Right hindlimb (tissue), 1 donor: ENCODE results near the gene PTPN14.

Source experiments
- DNase-seq: peaks from one replicate; pipeline ENCODE4 v3.0.0-alpha.2; 2018

Gene PTPN14

DNA sequence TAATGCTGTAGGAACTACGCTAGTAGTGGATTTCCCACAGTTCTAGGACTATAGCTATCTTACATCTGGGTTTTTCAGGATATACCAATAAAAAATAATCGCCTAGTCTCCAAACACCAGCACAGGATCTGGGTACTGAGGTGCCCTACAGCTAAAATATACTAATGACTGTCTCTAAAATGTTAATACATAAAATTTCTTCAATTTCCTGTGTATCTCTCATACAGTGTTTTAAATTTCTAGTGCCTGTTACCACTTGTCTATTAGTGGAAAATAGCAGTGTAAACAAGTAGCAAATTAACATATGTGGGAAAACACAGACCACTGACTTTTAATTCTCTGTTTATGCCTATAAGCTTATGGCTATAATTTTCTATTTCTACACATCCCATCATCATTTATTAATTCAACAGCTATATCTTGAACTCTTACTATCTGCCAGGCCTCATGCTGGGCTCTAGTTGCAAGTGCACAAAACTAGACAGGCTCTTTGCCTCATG, 16.1 kb upstream of the PTPN14 start:
- DNase-seq: no peak

DNA sequence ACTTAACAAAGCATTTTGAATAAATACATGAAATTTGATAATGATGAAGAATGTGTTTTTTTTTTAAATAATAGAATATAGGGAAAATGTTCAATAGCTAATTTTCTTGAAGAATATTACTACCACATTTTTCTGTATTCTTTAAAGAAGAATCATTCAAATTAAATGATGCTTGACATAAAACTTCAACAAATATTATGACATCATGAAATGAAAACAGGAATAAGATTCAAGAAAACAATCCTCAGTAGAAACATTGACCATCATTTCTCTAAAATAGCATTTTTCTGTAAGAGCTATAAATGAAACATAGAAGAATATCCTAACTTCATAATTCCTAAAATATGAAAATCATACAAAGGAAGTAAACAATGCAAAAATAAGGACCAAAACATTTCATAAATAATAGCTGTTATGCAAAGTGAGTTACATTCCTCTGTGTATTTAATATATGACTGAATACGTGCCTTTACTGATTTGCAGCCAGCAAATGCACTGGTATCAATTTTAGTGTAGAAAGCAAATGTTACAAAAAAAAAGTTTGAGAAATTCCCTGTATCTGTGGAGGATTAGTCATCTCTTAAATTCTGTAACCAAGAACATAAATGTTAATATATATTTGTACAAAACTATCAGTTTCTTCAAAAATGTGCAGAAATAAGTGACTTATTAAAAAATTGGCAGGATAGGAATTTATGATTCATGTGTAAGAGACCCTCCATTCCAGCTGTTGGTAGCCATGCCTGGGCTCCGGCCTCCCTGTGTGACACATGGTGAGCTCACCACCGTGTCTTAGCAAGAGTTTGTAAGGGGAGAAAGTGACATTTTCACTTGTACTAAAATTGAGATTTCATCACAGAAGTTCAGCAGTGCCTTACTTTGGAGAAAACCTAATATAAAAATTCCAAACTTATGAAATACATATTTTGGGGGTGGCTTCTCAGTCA, 15.0 kb upstream of the PTPN14 start:
- no peak for DNase-seq

DNA sequence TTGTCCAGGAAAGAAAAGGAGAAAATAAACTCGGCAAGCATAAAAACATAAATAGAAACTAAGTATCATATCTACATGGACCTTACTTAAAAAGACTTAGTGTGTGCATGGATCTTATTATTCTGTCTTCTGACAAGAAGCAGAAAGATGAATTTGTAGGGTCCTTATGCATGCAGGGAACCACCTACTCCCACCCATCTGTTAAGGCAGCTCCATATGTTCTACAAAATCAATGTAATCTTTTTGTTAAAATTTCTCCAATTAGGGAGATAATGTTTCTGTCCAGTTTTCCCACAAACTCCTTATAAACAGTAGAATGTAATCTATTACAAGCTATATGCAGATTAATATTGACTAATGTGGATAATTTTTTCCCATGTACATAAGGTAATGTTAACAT, 13.9 kb upstream of the PTPN14 start:
- no peak for DNase-seq

DNA sequence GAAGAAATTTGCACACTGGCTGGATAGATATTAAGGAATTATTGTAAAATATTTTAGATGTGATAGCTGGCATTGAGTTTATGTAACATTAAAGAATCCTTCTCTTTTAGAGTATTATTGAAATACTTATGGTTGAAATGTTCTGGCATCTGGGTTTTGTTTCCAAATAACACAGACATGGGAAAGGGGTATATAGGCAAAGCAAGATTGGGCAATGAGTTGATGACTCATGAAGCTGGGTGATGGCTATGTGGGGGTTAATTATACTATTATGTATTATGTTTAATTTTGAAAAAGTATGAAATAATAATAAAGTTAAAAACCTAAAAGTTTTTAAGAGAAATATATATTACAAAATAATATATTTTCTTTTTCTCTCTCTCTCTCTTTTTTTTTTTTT, 12.5 kb upstream of the PTPN14 start:
- DNase-seq: no peak

DNA sequence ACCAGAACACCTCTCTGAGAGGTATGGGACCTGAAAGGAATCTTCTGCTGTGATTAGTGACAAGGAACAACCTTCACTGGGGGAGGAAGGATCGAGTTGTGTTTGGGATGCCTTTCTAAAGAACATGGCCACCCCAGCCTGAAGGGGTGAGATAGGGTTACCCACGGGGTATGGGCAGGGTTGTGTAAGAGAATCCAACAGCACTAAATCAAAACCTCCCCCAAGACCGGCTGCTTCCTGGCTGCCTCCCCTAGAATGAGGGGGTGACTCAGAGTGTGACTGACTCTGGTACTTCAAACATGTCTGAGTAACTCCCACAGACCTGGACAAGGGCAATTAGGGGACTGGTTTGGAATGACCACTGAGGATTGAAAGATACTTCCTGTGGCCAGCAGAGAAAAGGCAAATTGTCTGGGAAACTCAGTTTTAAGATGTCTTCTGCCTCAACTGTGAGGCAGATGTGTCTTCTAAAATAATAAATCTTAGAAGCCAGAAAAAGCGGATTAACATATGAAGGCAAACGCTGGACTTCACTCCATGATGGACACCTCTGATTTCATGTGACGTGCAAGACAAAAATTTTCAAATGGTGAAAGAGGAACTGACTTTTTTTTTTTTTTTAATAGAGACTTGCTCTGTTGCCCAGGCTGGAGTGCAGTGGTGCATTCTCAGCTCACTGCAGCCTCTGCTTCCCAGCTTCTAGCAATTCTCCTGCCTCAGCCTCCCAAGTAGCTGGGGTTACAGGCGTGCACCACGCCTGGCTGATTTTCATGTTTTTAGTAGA, 6.7 kb upstream of the PTPN14 start:
- no peak for DNase-seq

DNA sequence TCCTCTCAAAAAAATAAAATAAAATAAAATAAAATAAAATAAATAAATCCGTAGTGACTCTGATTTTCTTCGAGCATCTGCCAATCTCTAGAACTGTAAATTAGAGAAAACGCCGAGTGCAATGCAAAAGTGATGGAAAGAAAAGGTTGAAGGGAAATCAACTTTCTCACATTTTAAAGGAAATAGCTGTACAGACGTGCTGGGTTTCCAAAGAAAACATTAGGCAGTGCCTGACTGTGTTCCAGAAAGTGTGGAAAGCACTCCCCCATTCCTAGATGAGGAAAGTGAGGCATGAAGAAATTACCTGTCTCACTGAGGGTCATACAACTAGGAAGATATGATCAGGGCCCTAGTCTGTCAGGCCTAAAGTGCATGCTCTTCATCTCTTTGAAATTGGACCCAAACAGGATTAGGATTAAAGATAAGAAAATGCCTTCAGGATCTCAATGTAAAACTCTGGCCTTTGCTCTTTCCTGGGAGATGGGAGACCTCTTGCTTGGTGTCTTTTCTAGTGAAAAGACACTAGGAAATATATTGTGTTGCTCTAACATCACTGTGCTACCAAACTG, 1.8 kb upstream of the PTPN14 start:
- DNase-seq: no peak

DNA sequence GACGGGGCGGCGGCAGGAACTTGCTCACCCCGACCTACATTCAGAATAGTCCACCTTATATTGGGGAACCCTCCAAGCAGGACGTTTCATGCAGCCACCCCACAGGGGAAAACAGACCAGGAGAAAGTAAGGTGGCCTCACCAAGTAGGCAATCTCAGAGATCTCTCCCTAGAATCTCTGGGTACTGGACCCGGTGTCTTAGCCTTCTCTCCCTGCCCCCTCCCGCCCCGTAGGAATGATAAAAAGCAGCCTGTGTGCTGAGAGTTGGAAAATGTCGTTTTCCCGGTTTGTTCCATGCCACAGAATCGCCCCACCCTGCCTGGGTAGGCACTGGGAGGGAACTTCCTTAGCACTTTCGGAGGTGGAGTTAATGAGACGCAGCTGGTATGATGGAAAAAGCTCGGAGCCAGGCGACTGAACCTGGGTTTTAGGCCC, 789 bp upstream of the PTPN14 start:
- DNase-seq: peak; percentile 88

DNA sequence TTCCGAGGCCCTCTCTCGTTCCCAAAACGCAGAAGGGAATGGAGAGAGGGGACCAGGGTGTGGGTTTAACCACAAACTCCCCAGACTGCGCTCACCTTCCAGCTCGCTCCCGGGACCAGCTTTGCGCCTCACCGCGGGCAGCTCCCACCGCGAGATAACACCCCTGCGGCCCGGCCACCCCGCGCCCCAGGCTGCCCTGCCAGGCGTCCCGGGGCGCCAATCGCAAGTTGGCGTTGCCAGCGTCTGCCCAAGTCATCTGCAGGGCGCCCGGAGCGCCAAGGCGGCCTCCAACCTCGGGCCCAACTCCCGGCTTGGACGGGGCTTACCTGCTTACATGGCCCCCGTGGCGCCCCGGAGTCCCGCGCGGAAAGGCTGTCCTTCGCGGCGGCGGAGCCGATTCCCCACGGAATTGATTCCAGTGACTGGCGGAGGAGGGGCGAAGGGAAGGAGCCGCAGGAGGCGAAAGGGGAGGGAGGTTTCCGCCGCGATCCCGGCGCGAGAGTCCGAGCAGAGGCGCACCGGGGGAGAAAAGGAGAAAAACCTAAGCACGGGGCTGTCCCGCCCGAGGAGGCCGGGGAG, 456 bp downstream of the PTPN14 start:
- peak; percentile 33 for DNase-seq

DNA sequence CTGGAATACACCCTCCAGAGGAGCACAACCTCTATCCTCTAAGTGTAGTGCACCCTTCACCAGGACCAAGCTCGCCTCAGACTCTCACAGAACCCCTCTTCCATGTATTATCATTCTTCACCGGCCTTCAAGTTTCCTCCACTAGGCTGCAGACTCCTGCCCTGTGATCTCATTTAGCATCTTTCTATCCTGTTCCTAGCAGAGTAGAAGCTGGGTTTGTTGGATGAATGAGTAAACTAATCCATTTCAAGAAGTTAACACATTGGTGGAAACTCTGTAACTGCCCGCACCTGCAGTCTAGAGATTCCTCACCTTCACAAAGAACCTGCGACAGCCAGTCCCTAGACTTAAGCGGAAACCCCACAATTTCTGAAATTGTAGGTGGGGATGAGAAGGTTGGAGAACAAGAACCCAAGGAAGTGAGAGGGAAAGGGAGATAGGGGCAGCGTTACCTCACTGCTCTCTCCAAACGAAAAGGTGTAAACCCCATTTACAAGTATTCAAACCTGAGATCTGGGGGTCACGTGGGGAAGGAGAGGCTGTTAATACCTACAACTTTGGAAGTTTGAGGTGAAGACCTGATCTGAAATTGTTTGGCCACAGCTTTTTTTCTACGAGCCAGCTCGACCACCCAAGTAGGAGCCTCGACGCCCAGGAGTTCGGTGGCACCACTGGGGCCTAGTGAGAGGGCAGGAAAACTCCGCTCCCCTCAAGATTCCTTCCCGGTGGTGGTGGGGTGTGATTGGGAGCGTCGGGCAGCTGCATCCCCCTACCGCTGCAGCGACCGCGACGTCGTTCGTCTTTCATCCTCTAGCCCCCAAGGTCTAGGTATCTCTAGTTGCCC, 1.2 kb downstream of the PTPN14 start:
- DNase-seq: peak; percentile 38

DNA sequence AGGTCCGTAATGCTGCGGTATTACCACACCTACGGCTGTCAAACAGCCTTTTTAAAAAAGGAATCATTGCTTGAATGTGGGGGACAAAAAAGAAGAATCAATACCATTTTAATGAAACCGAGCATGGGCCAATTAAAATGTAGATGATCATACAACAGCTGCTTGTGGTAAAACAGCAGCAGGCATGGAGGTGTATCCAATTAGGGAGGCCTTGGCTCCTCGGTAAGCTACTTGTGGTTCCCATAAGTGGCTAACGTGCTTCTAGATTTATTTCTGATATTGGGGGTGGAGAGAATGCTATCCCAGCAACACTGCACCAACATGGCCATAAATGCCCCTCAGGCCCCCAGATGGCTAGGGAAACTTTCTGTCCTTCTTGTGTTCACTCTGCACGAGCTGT, 1.8 kb downstream of the PTPN14 start:
- no peak for DNase-seq

DNA sequence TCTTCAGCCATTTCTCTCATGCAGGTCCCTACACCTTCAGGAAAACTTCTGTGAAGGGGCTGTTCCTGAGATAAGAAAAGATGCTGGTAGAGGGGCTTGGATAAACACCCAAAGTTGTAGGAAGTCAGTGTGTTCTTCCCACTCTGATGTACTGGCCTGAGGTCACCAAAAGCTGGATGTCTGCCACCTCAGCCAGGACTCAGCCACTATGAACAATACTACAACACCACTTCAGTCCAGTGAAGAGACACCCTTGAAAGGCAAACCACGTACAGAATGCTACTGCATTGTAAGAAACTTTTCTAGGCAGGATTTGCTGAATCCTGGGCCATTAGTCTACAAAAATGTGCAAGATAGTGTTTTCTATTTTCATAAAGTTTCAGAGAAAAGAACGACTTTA, 2.4 kb downstream of the PTPN14 start:
- DNase-seq: peak; percentile 38

DNA sequence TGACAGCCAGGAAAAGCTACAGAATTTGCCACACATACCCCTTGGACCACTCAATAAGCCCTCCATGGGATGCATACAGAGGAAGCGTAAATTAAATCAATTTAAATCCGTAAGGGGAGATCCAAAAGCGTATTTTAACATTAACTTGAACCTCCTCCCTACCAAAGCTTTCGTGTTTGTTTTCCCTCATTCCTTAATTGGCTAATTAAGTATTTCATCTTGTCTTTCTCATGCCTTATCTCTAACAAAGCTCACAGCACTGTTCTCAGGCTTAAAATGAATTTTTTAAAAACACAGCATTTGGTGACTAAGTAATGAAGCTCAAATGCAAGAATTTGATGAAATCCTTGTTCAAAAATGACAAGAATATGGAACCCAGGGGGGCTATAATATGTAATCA, 3.1 kb downstream of the PTPN14 start:
- DNase-seq: no peak

DNA sequence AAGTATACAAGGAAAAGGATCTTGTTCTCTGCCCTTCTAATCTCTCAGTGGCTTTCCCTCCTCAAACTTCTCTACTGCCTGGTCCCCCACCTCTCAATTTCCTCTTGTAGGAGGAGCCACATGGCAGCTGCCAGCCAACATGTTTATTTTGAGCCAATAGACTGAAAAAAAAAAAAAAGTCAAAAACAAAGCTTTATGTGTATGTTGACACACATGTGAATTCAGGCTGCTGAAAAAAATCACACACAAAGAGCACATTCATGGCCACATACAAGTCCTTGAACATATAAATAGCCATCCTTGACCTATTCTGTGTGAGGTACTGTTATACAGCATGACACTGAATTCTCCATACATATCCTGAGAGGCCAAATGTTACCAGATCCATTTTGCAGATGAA, 3.7 kb downstream of the PTPN14 start:
- no peak for DNase-seq

DNA sequence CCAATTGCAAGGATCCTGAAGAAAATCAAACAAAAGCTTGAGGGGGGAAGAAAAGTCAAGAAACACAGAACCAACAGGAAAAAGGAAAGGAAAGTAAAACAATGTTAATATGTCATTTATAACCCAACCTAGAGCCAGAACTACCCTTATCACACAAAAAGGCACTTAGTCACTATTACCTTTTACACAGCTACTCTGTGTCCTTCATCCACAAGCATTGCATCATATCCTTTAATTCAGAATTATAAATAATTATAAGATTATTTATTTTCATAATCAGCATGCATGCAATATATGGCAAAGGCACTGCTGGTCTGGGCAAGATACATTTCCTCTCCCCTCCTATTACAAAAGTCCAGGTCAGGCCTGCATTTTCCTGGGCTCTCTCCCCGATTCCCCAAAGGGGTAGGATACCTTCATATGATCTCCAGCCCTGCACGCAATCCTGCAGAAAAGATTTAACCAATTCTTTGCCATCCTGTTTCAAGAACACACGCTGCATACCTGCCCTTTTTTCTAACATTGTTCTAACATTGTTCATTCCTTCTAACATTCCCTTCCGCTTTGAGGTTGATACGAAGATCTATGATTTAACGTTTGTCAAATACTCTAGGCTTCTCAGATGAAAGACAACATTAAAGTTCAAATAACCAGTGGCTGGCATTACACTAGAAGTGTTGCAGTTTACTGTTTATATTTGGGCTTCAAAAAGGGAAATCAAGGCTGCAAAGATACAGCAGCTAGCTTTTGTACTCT, 4.3 kb downstream of the PTPN14 start:
- DNase-seq: no peak

DNA sequence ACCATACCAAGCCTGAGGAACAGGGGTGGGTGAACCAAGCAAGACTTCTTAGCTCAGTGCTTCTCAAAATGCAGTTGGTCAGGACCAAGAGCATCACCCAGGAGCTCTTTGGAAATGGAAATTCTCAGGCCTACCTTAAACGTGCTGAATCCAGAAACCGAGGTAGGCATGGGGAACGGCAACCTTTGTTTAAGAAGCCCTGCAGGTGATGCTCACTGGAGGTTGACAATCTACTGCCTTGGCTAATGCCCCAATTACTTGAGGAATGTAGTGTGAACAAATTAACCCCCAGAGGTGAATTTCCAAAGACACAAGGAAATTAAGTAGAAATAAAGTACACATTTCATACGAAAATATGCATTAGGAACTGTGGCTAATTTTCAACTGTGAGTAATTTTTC, 5.3 kb downstream of the PTPN14 start:
- no peak for DNase-seq

DNA sequence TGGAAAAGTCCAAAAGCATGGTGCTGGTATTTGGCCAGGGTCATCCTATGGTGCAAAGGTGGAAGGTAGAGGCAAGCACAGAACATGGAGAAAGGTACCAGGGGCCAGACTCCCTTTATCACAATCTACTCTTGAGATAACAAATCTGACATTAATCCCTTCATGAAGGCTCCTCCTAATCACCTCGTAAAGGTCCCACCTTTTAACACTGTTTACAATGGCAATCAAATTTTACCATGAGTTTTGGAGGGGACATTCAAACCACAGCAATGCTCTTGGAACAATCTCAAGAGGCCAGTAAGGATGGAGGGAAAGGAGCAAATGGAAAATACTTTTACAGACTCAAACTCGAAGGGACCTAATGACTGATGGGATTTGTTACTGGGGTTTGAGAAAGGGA, 6.1 kb downstream of the PTPN14 start:
- DNase-seq: no peak

DNA sequence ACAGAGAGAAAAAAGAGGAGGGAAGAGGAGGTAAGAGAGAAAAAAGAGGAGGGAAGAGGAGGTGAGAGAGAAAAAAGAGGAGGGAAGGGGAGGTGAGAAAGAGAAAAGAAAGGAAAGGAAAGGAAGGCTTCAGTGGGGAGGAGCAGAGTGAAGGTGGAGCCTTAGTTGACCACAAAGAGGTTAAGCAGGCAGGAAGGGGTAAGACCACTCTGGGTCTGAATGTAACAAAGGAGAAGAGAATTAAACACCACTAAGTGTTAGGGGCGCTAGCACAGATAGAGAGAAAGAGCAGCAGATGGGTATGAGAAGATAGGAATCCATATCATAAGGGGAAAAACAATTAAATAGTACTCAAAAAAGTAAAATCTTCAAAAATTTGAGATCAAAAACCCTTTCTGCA, 6.6 kb downstream of the PTPN14 start:
- no peak for DNase-seq

DNA sequence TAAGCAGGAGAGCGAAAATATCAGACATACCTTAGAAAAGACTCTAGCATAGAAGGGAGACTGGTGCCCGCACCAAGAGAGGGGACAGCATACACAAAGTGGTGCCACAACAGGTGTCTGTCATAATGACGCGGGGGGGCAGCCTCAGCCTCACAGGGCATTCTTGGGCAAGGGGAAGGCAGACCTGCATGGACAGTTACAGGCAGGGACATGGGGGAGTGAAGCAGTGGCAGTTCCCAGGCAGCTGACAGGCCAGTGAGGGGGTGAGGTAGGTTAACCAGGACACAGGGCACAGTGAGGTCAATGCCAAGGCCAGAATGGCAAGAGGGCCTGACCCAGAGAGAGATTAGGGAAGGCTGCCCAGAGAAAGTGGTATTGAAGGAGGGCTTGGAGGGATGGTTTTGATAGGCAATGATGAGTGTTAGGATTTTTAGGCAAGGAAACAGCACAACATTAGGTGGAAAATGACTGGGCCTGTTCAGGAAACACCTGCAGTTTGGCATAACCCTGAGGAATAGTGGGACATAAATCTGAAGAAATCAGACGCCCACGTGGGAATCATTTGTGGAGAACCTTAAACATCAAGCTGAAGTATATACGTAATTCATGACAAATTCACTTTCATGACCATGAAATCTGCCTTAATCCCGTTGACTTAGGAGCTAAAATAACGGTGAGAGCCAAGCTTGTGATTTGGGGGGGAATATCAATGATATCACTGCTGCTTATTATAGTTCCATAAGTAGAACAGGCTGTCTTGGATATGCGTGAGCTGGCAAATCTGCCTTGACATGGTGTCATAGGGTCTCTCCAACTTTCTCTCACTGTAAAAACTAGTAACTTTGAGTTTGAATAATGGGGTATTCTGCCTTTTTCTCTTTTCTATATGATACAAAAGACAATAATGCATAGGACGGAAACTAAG, 8.9 kb downstream of the PTPN14 start:
- DNase-seq: no peak

DNA sequence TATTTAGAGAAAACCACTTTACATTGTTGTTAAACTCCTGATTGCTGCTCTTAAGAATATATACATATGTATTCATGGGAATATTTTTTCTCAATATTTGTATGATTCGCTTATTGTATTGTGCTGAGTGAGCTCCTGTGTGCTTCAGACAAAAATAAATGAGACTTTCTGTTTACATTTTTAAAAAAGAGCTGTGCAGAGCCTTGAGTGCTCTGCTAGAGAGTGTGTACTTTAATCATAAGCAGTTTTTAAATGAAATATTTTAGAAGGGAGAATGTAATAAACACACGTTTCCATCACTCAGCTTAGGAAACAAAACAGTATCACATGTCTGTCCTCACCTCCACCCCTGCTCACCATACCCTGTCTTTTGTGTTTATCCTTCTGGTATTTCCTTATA, 9.7 kb downstream of the PTPN14 start:
- DNase-seq: no peak

DNA sequence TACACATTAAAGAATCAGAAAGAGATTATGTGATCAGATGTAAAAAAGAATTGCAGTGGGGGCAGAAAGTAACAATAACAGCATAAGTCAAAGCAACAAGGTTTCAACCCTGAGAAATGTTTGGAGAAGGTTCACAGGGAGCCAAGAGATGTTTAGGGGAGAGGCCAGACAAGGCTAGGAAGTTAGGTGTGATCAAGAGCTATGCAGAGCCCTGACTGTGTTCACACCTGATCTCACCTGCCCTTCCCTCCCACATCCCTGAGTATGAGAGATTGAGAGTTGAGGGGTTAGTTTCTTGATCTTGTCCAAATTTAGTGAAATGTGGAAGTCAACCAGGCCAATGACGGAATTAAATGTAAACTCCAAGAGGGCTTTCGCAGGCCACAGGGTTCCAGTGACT, 10.2 kb downstream of the PTPN14 start:
- DNase-seq: no peak
